ENCODE data around the gene GOSR2.

The GOSR2 gene

DNA sequence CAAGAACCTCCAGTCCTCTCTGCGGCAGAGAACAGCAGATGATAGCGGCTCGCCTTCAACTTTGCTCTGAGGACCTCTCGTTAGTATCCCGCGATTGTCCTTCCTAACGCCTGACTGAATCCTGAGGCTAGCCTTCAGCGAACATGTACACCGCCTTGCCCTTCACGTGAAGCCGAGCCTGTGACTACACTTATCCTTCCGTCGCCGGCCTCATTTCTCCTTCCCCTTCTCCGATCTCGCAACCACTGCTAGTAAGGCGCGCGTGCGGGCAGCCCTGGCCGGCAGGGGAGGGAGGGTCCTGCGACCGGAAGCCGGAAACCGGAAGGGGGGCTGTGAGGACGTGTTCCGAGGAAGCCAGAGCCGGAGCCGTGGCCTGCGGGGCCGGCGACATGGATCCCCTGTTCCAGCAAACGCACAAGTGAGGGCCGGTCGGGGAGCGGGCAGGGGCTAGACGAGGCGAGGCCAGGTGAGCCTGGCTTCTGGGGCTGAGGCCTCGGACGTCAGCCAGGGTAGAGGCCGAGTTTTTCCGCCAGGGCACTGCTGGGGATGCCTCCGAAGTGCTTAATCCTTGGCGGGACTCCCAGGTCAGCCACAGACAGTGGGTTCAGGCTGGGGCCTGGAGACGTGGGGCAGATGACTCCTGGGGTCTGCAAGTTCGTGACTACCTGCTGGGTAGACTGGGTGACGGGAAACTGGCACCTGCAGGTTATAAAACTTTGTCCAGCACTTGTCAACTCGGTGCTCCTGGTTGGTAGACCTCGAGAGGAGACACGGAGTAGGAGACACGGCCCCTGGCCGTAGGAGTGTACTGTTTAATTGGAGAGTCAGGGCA lies at the start of gene GOSR2:
Gene GOSR2, plus strand, starts transcription at position 357 of the 832 bp plus-strand sequence. Its CDS starts 33 bp downstream, at position 390.
- DNase-seq (ENCODE audit: low spot score), result peak; percentile 93

DNA sequence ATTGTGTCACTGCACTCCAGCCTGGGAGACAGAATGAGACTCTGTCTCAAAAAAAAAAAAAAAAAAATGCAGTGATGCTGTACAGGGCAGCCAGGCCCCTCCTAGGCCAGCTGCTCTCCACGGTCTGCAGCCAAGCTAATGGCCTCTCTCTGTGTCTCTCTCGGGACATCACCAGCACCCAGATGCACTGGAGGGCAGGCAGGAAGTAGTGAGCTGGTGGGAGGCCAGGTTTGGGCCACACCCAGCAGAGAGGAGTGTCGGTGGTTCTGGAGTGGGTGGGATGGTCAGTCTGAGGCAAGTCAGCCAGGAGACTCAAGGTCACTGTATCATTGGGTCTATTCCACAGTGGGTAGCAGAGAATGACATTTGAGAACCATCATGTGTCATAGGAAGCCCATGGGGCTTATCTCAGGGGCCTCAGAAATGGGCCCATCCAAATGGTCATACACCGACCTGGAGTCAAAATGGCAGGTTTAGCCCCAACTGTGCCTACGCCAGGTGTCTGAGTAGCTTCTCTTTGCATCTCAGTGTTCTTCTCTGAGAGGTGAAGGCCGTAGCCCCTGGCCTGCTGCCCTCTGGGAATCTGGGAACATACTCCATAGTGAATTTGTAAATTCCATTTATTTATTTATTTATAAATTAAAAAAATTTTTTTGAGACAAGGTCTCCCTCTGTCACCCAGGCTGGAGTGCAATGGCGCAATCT lies 48.9 kb upstream of the GOSR2 start:
- DNase-seq (ENCODE audit: low spot score), result no peak

DNA sequence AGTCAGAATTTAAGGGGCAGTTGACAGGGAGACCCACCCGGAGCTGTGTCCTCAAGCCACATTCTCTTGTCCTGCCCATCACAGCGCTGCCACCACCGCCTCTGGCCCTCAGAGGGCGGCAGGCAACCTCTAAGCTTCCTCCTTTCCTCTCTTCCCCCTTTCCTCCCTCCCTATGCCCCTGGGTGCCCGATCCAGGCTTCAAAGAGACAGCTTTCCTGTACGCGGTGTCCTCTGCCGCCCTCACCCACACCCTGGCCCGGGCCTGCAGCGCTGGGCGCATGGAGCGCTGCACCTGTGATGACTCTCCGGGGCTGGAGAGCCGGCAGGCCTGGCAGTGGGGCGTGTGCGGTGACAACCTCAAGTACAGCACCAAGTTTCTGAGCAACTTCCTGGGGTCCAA lies 48.1 kb upstream of the GOSR2 start:
- DNase-seq (ENCODE audit: low spot score), result no peak

DNA sequence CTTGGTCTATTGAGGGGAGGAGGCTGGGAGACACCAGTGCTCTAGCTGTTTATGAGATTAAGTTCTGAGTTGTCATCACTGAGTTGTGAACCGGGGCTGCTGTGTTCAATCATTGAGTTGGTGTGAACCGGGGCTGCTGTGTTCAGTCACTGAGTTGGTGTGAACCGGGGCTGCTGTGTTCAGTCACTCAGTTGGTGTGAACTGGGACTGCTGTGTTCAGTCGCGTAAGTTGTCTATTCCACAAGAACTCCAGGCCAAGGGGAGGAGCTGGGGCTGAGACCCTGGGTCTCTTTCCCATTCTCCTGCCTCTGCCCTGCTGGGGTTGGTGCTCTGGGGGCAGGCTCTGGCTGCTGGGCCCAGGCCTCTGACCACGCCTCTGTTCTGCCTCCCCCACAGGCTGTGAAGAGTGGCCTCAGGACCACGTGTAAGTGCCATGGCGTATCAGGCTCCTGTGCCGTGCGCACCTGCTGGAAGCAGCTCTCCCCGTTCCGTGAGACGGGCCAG lies 47.1 kb upstream of the GOSR2 start:
- no peak for DNase-seq (ENCODE audit: low spot score)

DNA sequence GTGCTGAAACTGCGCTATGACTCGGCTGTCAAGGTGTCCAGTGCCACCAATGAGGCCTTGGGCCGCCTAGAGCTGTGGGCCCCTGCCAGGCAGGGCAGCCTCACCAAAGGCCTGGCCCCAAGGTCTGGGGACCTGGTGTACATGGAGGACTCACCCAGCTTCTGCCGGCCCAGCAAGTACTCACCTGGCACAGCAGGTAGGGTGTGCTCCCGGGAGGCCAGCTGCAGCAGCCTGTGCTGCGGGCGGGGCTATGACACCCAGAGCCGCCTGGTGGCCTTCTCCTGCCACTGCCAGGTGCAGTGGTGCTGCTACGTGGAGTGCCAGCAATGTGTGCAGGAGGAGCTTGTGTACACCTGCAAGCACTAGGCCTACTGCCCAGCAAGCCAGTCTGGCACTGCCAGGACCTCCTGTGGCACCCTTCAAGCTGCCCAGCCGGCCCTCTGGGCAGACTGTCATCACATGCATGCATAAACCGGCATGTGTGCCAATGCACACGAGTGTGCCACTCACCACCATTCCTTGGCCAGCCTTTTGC lies 46.5 kb upstream of the GOSR2 start:
- no peak for DNase-seq (ENCODE audit: low spot score)

DNA sequence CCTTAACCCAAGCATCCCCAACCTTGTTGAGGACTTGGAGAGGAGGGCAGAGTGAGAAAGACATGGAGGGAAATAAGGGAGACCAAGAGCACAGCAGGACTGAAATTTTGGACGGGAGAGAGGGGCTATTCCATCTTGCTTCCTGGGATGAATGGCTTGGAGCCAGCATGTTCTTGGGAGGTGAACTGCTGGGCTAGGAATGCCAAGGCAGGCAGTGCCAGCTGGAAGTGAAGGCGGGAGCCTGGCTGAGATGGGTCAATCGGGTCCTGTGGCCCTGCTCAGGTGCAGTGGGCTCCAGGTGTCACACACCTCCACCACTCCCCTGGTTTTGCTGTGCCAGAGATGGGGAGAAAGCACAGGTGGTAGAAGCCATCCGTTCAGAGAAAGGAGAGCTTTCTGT lies 46.0 kb upstream of the GOSR2 start:
- DNase-seq (ENCODE audit: low spot score), result no peak

DNA sequence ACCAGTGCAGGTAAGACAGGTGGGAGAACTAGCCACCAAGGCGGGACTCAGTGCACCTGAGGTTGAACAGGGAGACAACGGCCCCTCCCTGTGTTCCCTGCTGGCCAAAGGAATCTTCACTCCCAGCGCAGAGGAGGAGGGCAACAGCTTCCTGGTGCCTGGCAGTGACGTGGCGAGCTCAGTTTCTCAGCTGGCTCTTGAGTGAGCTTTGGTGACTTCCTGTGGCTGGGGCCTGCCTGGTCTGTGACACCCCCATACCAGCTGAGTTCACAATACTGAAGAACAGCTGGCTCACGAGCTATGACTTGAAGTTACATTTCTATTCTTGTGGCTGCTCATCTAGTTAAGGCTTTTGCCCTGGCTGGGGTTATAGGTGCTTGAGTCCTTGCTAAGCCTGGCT lies 45.5 kb upstream of the GOSR2 start:
- DNase-seq (ENCODE audit: low spot score), result no peak

DNA sequence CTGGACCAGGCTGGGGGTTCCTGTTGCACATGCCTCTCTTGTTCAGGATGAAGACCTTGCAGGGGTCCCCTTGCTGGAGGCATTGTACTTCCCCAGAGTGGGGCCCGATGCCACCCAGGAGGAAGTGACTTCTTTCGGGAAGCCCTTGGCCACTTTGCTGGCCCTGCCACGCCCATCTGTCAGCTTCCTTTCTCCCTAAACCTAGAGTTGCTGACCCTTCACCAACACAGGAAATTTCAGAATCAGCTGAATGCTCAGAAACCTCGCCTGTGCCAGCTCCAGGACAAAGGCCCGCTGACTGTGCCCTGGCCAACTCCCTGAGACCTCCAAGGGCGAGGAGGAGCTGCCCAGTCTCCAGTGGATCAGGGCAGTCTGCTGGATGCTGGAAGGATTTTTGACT lies 44.9 kb upstream of the GOSR2 start:
- DNase-seq (ENCODE audit: low spot score), result peak; percentile 33

DNA sequence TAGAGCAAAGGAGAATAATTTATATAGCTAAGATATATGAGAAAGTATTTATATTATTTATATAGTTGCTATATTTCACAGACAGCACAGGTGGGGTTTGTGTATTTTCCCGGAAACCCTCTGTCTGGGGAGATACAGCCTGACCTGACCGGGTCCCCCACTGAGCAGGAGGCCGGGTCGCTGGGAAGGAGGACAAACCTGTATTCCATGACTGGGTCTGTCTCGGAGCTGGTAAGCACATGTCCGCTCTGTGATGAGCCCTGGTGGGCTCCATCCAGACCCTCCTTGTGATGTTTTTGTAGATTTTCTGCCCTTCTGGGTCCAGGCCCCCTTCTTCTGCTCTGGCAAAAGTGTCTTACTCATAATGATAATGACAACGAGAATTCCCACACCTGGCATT lies 43.9 kb upstream of the GOSR2 start:
- DNase-seq (ENCODE audit: low spot score), result no peak

DNA sequence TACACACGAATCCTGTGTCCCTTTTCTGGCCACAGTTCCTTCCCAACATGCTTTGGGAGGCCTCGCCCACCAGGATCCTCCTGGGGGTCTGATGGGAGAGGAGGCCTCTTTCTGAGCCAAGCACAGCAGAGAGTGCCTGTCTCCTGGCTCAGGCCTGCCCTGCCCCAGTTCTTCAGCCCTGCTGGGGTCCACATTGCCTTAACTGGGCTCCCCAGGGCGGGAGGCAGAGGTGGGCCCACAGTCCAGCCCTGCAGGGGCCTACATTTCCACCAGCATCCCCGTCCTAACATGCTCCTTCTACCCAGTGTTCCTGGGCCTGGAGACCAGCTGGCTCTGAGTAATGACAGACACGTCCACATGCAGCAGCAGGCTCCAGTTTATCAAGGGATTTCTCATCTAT lies 41.9 kb upstream of the GOSR2 start:
- no peak for DNase-seq (ENCODE audit: low spot score)

DNA sequence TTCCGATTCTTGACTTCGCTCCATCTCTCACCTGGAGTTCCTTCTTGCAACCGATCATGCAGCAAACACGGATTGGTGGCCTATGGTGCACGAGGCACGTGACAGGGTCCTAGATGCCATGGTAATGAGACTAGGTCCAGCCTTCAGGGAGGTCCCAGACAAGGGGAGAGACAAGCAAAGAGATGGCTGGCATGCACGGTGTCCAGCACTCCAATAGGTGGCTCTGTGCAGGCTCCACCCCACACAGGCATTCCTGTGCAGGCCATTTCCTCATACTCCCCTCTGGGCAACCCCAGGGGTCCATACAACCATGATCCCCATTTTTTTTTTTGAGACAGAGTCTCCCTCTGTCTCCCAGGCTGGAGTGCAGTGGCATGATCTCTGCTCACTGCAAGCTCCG lies 40.3 kb upstream of the GOSR2 start:
- no peak for DNase-seq (ENCODE audit: low spot score)

DNA sequence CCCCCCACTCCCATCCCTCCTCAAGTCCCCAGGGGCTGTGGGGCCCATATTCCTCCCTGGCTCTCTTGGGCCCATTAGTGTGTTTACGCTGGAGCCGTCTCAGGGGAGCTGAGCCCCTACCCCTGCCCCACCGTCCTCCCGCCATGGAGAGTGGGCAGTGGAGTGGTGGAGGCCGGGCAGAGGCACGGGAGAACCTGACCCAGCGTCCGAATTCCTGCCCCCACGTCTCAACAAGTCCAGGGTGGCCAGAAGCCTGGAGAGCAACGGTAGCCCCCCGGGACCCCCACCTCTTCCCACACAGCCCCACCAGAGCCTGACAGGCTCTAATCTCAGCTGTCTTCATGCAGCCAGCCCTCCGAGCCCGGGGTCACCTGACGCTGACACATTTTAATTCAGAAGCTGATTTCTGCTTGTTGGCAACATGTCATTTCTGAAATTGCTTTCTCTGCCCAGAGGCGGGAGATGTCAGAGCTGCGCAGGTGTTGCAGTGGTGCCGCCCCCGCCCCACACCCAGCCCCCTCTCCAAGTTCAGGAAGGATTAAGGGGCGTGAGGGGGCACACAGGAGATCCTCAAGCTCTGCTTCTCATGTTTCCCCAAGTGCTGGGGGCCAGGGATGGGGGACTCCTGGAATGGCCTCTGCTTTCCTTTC lies 39.0 kb upstream of the GOSR2 start:
- DNase-seq (ENCODE audit: low spot score), result no peak

DNA sequence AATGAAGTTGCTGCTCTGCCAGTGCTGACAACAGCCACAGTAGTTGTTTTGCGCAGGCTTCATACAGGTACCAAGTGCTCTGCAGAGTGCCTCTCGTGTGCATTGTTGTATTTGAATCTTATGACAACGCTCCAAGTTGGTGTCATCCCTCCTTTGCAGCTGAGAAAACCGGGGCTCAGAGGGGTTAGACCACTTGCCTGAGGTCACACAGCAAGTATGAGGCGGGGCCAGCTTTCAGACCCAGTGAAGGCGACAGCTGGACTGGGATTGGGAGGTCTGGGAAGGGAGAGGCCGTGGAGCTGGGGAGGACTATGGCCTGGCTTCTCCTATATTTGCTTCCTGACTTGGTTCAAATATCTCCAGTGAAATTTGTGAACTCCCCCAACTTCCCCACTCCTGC lies 38.4 kb upstream of the GOSR2 start:
- DNase-seq (ENCODE audit: low spot score), result no peak

DNA sequence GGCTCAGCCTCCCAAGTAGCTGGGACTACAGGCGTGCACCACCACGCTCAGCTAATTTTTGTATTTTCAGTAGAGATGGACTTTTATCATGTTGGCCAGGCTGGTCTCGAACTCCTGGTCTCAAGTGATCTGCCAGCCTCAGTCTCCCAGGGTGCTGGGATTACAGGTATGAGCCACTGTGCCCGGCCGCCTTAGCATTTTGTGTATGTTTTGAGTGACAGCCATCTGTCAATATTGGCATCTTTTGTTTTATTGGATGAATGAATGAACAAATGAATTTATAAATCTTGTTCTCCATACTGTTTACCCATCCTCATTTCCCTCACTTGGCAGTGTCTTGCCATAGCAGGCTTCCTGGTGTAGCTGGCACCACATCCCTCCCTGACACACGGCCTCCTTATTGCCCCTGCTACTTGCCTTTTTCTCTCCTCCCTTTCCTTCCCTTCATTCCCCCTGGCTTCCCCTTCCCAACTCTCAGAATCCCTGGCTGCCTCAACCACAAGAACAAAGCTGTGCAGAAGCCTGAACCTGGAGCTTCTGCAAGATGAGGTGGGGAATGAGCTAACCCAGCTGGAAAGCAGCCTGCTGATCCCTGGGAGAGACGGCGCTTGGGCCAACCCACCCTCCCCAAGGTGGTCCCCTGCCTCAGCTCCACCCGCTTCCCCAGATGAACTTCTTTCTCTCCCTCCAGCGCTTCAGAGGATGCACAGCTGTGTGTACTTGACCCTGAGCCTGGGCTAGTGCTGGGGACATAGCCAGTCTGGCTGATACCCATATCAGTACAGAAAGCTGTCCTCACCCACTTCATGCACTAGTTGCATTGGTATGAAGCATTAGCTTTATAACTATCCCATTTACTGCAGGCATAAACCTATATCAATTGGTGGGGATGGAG lies 37.3 kb upstream of the GOSR2 start:
- no peak for DNase-seq (ENCODE audit: low spot score)

DNA sequence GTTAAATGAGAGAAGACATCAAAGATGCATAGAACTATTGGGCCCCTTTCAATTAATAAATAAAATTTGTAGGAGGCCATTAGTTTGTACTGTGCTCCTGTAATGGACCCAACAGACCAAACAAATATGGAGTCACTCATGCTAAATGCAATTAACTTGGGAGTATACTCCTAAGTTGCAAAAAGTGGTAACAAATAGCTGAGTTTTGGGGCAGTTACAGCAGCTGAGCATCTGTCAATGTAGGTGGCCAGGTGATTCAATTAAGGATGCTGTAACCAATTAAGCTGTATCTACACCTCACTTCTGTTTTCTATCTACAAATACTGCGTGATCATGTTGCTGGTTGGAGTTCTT lies 36.7 kb upstream of the GOSR2 start:
- no peak for DNase-seq (ENCODE audit: low spot score)

DNA sequence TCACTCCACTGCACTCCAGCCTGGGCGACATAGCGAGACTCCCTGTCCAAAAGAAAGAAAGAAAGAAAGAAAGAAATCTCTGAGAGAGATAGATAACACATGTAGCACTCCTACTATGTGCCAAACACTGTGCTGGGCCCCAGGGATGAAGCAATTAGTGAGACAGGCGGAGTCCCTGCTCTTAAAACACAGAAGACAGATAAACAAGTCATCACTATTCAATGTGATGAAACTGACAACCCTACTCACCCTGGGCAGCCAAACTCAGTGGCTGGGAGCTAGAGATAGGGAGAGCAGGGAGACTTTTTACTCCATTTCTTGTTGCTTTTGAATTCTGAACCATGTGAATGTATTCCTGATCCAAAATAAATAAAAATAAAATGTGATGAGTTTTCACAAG lies 35.2 kb upstream of the GOSR2 start:
- no peak for DNase-seq (ENCODE audit: low spot score)

DNA sequence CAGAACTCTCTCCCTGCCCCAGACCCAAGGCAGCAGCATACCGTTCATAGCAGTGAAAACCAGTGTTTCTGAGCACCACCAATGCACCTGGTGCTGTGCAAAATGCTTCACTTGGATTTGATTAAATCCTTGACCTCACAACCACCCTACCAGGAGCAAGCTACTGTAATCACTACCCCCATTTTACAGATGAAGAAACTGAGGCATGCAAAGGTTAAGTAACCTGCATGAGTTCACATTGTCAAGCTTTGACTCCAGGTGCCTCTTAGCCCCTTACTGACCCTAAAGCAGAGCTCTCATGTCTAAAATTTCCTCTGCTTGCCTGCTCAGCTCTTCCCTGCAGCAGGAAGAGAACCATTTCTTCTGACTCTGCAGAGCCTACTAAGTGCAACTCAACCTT lies 34.2 kb upstream of the GOSR2 start:
- DNase-seq (ENCODE audit: low spot score), result no peak

DNA sequence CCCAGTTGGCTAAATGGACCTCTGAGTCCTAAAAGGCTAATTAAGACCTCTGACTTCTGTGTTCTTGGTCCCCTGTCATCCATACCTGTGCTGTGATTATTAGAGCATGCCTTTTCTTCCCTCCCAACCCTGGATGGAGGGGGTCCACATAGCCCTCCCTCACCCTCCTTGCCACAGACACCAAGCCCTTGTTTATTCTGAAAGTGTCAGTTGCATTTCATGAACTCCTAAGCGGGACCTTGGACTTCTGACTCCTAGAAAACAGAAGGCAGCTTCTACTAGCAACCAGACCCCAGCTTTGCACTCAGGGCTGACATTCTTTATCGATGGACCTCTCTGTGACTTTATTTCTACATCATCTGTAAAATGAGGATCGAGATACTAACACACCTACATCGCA lies 33.4 kb upstream of the GOSR2 start:
- no peak for DNase-seq (ENCODE audit: low spot score)

DNA sequence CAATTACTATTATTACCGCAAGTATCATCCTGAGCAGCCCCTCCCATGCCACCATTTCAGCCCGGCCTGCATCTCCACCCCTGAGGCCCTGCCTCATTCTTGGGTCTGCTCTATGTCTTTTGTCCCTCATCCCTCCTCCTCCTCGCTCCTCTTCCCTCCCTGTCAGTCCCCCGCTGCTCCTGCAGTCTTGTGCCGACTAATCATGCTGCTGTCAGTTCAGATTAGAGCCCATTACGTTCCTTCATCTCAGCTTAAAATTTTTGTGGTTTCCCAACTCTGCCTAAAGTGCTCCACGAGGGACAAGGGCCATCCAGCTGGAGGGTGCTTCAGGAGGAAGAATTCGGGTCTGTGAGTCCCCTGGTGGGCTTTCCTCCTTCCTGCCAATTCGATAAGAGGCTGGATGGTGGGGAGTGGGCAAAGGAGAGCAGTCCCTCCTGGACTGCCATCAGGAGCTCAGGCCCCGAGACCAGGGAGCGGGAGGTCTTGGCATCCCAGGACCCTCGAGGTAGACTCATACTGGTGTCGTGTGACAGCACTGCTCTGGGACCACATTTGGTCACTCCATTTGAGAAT lies 32.9 kb upstream of the GOSR2 start:
- DNase-seq (ENCODE audit: low spot score), result no peak

DNA sequence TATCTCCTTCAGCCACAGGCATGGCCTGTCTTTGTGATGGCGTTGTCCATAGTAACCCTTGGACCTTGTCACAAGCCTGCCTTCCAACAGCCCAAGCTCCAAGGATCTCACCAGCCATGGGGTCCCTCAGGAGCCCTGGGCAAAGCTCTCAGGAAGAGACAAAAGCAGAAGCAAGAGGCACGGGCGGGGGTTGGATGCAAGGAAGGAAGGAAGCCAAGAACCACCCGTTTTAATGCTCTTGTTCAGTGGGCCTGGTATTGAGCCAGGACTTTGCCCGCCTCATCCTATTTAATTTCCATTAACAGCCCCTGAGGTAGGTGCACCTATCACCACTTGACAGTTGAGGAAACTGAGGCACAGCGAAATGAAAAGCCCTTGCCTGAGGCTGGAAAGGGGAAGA lies 32.3 kb upstream of the GOSR2 start:
- no peak for DNase-seq (ENCODE audit: low spot score)

DNA sequence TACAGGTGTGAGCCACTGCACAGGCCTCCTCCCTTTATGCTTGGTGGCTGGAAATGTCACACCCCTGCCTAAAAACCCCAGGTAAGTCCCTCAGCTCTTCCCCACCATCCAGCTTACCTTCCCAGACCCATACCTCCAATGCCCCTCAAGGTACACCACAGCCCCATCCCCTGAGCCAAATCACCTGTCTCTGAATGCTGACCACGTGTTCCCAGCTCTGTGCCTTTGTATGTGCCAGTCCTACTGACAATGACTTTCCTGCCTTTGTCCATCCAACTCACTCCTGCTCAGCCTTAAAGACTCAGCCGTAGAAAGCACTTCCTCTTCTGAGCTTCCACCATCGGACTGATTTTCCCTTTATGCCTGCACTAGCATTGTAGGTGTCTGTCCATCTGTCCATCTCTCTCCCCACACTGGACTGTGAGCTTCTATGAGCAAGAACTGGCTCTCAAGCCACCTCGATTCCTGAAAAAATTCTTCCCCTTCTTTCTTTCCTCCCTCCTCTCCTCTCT lies 30.7 kb upstream of the GOSR2 start:
- DNase-seq (ENCODE audit: low spot score), result no peak
